Measurements from ENCODE around the gene TTL.

Gene TTL

GRCh38 chr2:112583497-112584133 lies 101.7 kb downstream of the TTL start:
- DNase-seq (ENCODE audit: low read depth) = no peak

GRCh38 chr2:112584134-112584890 lies 102.4 kb downstream of the TTL start, which contains the start of gene CHCHD5:
Gene CHCHD5, plus strand, starts transcription at chr2:112584609. Its CDS starts 39 bp downstream, at chr2:112584648.
- DNase-seq (ENCODE audit: low read depth) = peak; percentile 75

DNA sequence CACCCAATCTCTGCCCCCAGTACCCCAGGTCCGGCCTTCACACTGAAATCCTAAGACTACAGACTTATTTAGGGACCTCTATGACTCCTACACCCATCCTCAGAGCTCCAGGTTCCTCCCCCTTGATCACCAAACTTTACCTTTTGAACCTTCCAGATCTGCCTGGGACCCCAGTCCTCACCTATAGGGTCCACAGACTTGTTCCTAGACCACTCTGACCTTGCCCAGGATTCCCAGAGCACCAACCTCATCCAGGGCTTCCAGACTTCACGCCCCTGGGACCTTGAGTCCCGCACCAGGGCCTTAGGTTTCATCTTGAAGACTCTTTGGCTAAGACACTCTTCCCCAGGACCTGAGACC lies 102.9 kb downstream of the TTL start:
- no peak for DNase-seq (ENCODE audit: low read depth)

DNA sequence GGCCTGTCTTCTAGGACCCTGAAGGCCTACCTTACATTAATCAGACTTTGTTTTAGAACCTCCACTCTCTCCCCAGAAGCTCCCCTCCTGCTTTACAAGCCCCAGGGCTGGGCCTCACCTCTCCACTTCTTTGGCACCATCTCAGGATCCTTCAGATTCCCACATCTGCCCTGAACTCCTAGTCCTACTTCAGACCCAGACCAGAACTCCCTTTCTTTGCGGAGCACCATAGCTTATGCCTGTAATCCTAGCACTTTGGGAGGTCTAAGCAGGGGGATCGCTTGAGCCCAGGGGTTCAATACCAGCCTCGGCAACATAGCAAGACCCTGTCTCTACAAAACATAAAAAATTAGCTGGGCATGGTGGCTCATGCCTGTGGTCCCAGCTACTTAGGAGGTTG lies 103.4 kb downstream of the TTL start:
- DNase-seq (ENCODE audit: low read depth) = no peak

DNA sequence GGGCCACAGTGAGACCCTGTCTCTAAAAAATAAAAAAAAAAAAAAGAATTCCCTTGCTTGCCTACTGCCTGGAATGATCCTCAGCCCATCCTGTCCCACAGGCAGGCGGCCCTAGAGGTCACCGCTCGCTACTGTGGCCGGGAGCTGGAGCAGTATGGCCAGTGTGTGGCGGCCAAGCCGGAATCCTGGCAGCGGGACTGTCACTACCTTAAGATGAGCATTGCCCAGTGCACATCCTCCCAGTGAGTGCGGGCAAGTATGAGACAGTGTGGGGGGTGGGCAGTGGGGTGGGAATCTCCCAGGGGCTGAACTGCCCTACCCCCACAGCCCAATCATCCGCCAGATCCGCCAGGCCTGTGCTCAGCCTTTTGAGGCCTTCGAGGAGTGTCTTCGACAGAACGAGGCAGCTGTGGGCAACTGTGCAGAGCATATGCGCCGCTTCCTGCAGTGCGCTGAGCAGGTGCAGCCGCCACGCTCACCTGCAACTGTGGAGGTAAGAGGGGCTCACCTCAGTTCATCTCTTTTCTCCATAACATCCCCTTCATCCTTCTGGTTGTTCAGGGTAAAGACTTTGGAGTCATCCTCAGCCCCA lies 104.0 kb downstream of the TTL start:
- DNase-seq (ENCODE audit: low read depth) = no peak

DNA sequence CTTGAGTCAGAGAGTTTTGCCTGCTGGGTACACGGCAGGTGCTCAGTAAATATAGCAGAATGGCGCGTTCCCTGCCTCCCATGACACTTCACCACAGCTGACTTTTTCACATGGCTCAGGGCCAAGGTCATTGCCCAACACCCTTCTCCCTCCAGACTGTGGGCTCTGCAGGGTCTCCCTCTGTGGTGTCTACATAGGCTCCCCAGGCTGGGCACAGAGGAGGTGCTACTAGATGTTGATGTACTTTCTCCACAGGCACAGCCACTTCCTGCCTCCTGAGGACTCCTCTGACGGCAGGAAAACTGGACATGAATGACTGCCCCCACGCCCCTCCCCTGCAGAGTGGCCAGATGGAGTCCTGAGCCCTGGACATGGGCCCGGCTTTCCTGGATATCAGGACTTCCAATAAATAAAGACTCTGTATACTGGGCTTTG lies 106.7 kb downstream of the TTL start:
- no peak for DNase-seq (ENCODE audit: low read depth)

All from CMK (cell line).